ENCODE measurements around the gene TRAPPC2B. TPM values are rescaled to one million over a fixed set of nuclear protein-coding genes. Genes with fewer than 3 reads are reported as not detected.
"Not testable (repeated sequence)": the region's sequence is repeated elsewhere in the genome, so short reads cannot be mapped to it uniquely, and the experiment has no call there.

Gene TRAPPC2B
- total RNA-seq, 2 experiments from 2014 or later: 10.5 to 10.9 TPM

GRCh38 chr19:57348136-57348535, 15.2 kb upstream of the TRAPPC2B start:
- peaks cover 24% of the 10 kb centered on the region for H3K36me3 Mint-ChIP-seq (ENCODE audit: low read depth)
- no peak overlapping the region for H3K4me3 Mint-ChIP-seq
- H3K27me3 Mint-ChIP-seq: peaks cover 2% of the 10 kb centered on the region
- DNase-seq: no peak
- peaks cover 30% of the 10 kb centered on the region for H3K4me1 Mint-ChIP-seq
- no peak overlapping the region for H3K27ac Mint-ChIP-seq
- ChIA-PET POLR2A (no interaction called here), CTCF (interaction anchor here (0.5 kb wide), 1 partner anchor 388 kb away, joined by 3 read pairs; no protein-coding TSS in a partner anchor)
- H3K9me3 Mint-ChIP-seq: peaks cover 19% of the 10 kb centered on the region

DNA sequence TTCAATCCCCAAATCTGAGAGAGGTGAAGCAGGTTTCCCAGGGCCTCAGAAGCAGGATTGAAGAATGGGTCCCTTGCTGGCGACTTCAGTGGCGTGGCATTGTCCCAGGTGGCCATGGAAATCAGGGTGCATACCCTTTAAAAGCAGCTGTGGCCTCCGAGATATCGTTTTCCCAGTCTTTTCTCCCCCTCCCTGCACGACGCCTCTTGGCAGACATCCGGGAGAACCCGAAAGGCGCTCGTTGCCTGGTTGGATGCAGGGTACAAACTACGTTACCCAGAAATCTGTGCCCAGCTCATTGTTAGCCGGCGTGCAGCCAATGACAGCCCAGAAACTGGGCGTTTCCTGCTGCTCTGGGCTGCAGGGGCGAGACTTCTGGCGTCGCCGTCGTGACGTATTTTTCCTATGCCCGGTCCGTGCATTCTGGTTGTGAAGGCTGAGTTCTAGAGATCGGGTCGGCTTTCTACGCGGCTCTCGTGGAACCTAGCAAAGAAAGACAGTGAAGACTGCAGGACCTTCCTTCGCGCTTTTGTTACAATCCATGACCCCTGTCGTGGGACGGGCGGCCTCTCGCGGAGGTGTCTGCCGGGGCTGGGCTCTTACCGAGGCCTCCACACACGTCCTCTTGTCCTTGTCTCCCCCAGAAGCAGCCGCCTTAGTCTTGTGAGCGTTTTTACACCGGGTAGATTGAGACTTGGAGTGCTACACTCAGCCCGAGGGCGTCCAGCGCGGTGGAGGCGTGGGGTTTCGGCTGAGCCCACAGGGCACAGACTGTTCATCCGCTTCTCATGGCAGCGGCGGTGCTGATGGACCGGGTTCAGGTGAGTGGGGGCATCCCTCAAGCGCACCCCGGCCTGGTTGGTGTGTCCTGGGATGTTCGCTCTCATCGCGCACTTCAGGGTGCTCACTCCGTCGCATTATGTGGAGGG, 12.2 kb upstream of the TRAPPC2B start, which contains the start of gene ZNF304:
ZNF304 (plus strand) TSS at position 395 of the 929 bp plus-strand sequence; CDS start at position 789, 394 bp downstream.
- POLR2A ChIA-PET: interaction anchor here (0.8 to 1.0 kb wide), 4 partner anchors 12 to 832 kb away, joined by 3 to 7 read pairs (median 4); partner anchors contain the start of genes TRAPPC2B, ZNF547 and ZNF805
- CTCF ChIA-PET: interaction anchor here (1.0 kb wide), 2 partner anchors 12 to 39 kb away, joined by 3 to 5 read pairs; partner anchors contain the start of genes TRAPPC2B, ZNF547 and ZNF548

DNA sequence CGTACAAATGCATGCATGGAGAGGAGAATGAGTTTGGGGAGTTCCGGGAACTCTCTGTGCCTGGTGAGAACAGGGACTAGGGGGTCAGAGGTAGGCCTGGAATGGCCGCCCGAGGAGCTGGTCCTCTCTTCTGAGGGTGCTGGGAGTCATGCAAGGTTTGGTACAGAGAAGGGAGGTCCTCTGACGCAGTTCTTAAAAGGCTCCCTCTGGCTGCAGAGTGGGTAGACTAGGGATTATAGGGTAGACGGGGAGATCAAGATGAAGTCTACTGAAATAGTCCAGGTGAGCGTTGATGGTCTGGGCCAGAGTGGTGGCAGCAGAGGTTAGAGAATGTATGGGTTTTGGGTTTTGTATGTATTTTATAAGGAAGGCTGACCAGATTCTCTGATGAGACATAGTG, 11.5 kb upstream of the TRAPPC2B start:
- ChIA-PET CTCF (no interaction called here), POLR2A (no interaction called here)
- H3K27me3 Mint-ChIP-seq: peaks cover 2% of the 10 kb centered on the region
- H3K9me3 Mint-ChIP-seq: peaks cover 41% of the 10 kb centered on the region
- DNase-seq: no peak
- peak overlapping the region; percentile 93 for H3K4me3 Mint-ChIP-seq
- peaks cover 36% of the 10 kb centered on the region for H3K4me1 Mint-ChIP-seq
- peak overlapping the region; percentile 85 for H3K27ac Mint-ChIP-seq
- peaks cover 61% of the 10 kb centered on the region for H3K36me3 Mint-ChIP-seq (ENCODE audit: low read depth)

More for the DNA sequence above, 12.2 kb upstream of the TRAPPC2B start, which contains the start of gene ZNF304:
- peaks cover 35% of the 10 kb centered on the region for H3K9me3 Mint-ChIP-seq
- peak; percentile 90 for DNase-seq
- H3K27ac Mint-ChIP-seq: peak within 1 kb of the TSS; percentile 85
- peaks cover 54% of the 10 kb centered on the region for H3K36me3 Mint-ChIP-seq (ENCODE audit: low read depth)
- peaks cover 36% of the 10 kb centered on the region for H3K4me1 Mint-ChIP-seq
- H3K4me3 Mint-ChIP-seq: peak within 1 kb of the TSS; percentile 93
- H3K27me3 Mint-ChIP-seq: peaks cover 2% of the 10 kb centered on the region

- no peaks in the 10 kb centered on the region for H3K27me3 Mint-ChIP-seq
- H3K4me3 Mint-ChIP-seq: no peak overlapping the region
- H3K36me3 Mint-ChIP-seq (ENCODE audit: low read depth): peaks cover 87% of the 10 kb centered on the region
- no peak overlapping the region for H3K27ac Mint-ChIP-seq
- ChIA-PET POLR2A (no interaction called here), CTCF (no interaction called here)
- DNase-seq: no peak
- peaks cover 61% of the 10 kb centered on the region for H3K9me3 Mint-ChIP-seq
- peaks cover 28% of the 10 kb centered on the region for H3K4me1 Mint-ChIP-seq
Measured at GRCh38 chr19:57355916-57356315, 7.4 kb upstream of the TRAPPC2B start.

DNA sequence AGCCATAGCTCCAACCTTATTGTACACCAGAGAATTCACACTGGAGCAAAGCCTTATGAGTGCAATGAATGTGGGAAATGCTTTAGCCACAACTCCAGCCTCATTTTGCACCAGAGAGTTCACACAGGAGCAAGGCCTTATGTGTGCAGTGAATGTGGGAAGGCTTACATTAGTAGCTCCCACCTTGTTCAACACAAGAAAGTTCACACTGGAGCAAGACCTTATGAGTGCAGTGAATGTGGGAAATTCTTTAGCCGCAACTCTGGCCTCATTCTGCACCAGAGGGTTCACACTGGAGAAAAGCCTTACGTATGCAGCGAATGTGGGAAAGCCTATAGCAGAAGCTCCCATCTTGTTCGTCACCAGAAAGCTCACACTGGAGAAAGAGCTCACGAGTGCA, 5.9 kb upstream of the TRAPPC2B start:
- ChIA-PET POLR2A (no interaction called here), CTCF (interaction anchor here (0.5 kb wide), 1 partner anchor 27 kb away, joined by 3 read pairs; no protein-coding TSS in a partner anchor)
- Mint-ChIP-seq H3K27ac (no peak overlapping the region), H3K9me3 (peaks cover 63% of the 10 kb centered on the region), H3K36me3 (ENCODE audit: low read depth) (peaks cover 72% of the 10 kb centered on the region), H3K4me1 (peaks cover 13% of the 10 kb centered on the region), H3K27me3 (no peaks in the 10 kb centered on the region), H3K4me3 (no peak overlapping the region)
- DNase-seq: no peak

DNA sequence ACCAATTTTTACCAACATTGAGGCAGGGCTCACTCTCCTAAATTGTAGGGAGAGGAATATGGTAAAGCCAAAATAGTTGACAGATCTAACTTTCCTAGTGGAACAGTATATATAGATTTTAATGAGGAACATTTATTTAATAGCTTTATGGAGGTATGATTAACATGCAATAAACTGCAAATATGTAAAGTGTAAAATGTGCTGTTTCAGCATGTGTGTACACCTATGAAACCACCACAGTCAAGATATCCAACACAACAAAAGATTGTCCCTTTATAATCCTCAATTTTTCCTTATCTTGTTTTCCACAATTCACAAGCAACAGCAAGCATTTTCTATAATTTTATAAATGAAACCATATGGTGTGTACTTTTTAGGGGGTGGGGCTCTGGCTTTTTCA, 4.1 kb upstream of the TRAPPC2B start:
- H3K27ac Mint-ChIP-seq: no peak overlapping the region
- H3K9me3 Mint-ChIP-seq: peaks cover 62% of the 10 kb centered on the region
- H3K4me1 Mint-ChIP-seq: peaks cover 15% of the 10 kb centered on the region
- H3K27me3 Mint-ChIP-seq: no peaks in the 10 kb centered on the region
- peaks cover 67% of the 10 kb centered on the region for H3K36me3 Mint-ChIP-seq (ENCODE audit: low read depth)
- no peak for DNase-seq
- no peak overlapping the region for H3K4me3 Mint-ChIP-seq
- ChIA-PET CTCF (no interaction called here), POLR2A (no interaction called here)

DNA sequence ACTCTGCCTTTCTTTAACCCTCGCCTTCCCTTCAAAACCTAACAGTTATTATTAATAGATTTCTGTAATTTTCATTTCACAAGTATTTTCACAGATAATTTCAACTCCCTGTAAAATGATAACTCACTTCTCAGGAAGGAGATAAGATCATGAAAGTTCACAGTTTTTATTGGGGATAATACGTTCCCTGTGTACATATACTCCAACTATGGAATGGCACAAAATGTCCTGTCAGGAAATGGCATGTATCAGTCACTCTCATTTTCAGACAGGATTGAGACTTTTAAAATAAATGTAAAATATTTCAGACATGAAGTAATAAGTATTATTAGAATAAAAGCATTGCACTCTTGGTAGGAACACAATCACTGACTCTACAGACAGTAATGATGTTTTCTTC, 932 bp upstream of the TRAPPC2B start:
- CTCF ChIA-PET: no interaction called here
- Mint-ChIP-seq H3K27ac (peak overlapping the region; percentile 90), H3K9me3 (peaks cover 43% of the 10 kb centered on the region), H3K4me3 (peak overlapping the region; percentile 82), H3K4me1 (peaks cover 17% of the 10 kb centered on the region), H3K27me3 (no peaks in the 10 kb centered on the region), H3K36me3 (ENCODE audit: low read depth) (peaks cover 47% of the 10 kb centered on the region)
- POLR2A ChIA-PET: interaction anchor here (1.4 to 1.8 kb wide), 2 partner anchors 12 to 27 kb away, joined by 7 to 9 read pairs; partner anchors contain the start of genes ZNF304 and ZNF548
- no peak for DNase-seq

GRCh38 chr19:57363688-57364181, 384 bp downstream of the TRAPPC2B start:
- Mint-ChIP-seq H3K4me3 (peak overlapping the region; percentile 82), H3K27me3 (no peaks in the 10 kb centered on the region), H3K4me1 (peaks cover 17% of the 10 kb centered on the region), H3K27ac (peak overlapping the region; percentile 90), H3K36me3 (ENCODE audit: low read depth) (peaks cover 42% of the 10 kb centered on the region), H3K9me3 (peaks cover 40% of the 10 kb centered on the region)
- POLR2A ChIA-PET: interaction anchor here (0.7 to 1.8 kb wide), 5 partner anchors 13 to 451 kb away, joined by 3 to 9 read pairs (median 3); partner anchors contain the start of genes ZNF304, ZNF416, ZNF548 and ZNF552
- CTCF ChIA-PET: interaction anchor here (1.5 kb wide), 1 partner anchor 13 kb away, joined by 3 read pairs; the partner anchor contains the start of gene ZNF304
- DNase-seq: no peak

DNA sequence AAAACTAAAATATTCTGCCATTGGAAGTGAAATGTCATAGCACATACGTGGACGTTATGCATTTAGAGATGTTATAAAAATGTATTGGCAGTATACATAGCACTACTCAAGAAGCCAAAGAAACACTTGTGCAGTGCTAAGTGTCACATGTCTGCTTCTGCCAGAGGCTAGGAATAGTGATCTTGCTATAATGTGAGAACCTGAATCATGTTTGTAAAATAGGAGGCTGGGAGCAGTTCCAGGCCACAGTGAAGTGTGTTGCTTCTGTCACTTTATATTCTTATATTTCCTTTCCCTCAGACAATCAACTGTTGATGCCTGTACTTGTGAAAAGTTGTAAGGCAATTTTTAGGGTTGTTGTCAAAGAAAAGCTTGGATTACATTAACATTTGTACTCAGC, 3.4 kb downstream of the TRAPPC2B start:
- Mint-ChIP-seq H3K27ac (no peak overlapping the region), H3K9me3 (peaks cover 41% of the 10 kb centered on the region), H3K36me3 (ENCODE audit: low read depth) (peaks cover 58% of the 10 kb centered on the region), H3K4me3 (no peak overlapping the region), H3K27me3 (no peaks in the 10 kb centered on the region), H3K4me1 (peaks cover 17% of the 10 kb centered on the region)
- no peak for DNase-seq
- CTCF ChIA-PET: interaction anchor here (0.6 kb wide), 1 partner anchor 972 kb away, joined by 3 read pairs; no protein-coding TSS in a partner anchor
- POLR2A ChIA-PET: no interaction called here

- ChIA-PET CTCF (no interaction called here), POLR2A (no interaction called here)
- Mint-ChIP-seq H3K27me3 (no peaks in the 10 kb centered on the region), H3K4me3 (no peak overlapping the region), H3K27ac (no peak overlapping the region), H3K9me3 (peaks cover 73% of the 10 kb centered on the region), H3K36me3 (ENCODE audit: low read depth) (peaks cover 94% of the 10 kb centered on the region), H3K4me1 (no peaks in the 10 kb centered on the region)
- no peak for DNase-seq
Measured at GRCh38 chr19:57374179-57374578, 10.8 kb downstream of the TRAPPC2B start.

DNA sequence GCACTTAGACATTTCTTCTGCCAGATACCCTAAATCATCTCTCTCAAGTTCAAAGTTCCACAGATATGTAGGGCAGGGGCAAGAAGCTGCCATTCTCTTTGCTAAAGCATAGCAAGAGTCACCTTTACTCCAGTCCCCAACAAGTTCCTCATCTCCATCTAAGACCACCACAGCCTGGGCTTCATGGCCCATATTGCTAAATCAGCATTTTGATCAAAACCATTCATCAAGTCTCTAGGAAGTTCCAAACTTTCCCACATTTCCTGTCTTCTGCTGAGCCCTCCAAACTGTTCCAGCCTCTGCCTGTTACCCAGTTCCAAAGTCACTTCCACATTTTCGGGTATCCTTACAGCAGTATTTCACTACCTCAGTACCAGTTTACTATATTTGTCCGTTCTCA, 11.3 kb downstream of the TRAPPC2B start:
- CTCF ChIA-PET, H3K4me3 Mint-ChIP-seq, DNase-seq, H3K27me3 Mint-ChIP-seq, H3K4me1 Mint-ChIP-seq, POLR2A ChIA-PET, H3K27ac Mint-ChIP-seq: not testable (repeated sequence)
- Mint-ChIP-seq H3K36me3 (ENCODE audit: low read depth) (peaks cover 95% of the 10 kb centered on the region), H3K9me3 (peaks cover 75% of the 10 kb centered on the region)

GRCh38 chr19:57376151-57376550, 12.8 kb downstream of the TRAPPC2B start:
- no peak for DNase-seq
- Mint-ChIP-seq H3K4me1 (no peaks in the 10 kb centered on the region), H3K9me3 (peaks cover 79% of the 10 kb centered on the region), H3K27me3 (no peaks in the 10 kb centered on the region), H3K27ac (no peak overlapping the region), H3K4me3 (no peak overlapping the region), H3K36me3 (ENCODE audit: low read depth) (peaks cover 88% of the 10 kb centered on the region)
- CTCF ChIA-PET: no interaction called here
- POLR2A ChIA-PET: no interaction called here

DNA sequence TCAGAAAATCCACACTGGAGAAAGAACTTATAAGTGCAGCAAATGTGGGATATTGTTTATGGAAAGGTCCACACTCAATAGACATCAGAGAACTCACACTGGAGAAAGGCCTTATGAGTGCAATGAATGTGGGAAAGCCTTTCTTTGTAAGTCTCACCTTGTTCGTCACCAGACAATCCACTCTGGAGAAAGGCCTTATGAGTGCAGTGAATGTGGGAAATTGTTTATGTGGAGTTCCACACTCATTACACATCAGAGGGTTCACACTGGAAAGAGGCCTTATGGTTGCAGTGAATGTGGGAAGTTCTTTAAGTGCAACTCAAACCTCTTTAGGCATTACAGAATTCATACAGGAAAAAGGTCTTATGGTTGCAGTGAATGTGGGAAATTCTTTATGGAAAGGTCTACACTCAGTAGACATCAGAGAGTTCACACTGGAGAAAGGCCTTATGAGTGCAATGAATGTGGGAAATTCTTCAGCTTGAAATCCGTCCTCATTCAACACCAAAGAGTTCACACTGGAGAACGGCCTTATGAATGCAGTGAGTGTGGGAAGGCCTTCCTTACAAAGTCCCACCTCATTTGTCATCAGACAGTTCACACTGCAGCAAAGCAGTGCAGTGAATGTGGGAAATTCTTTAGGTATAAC, 14.3 kb downstream of the TRAPPC2B start:
- H3K36me3 Mint-ChIP-seq (ENCODE audit: low read depth): peaks cover 73% of the 10 kb centered on the region

More for the DNA sequence above, 14.3 kb downstream of the TRAPPC2B start:
- Mint-ChIP-seq H3K27ac (no peak overlapping the region), H3K9me3 (peaks cover 67% of the 10 kb centered on the region), H3K27me3 (no peaks in the 10 kb centered on the region), H3K4me1 (no peaks in the 10 kb centered on the region), H3K4me3 (no peak overlapping the region)
- CTCF ChIA-PET: no interaction called here
- POLR2A ChIA-PET: no interaction called here
- DNase-seq: no peak
